Adipocyte (in vitro differentiated cells): ENCODE results near the gene MTMR12.
A peak's percentile ranks its signal among the peaks of the same experiment; 100 is the strongest.
"Not testable (repeated sequence)": the region's sequence is repeated elsewhere in the genome, so short reads cannot be mapped to it uniquely, and the experiment has no call there.

Experiments used
- DNase-seq: peaks from one replicate; pipeline ENCODE4 v3.0.0-alpha.2; 2015; ENCODE audit warnings: low read depth
- H3K27me3 ChIP-seq: replicated peaks from 2 replicates; pipeline ENCODE4 v1.7.0; 2013; ENCODE audit warnings: mild to moderate bottlenecking, low read length, moderate library complexity; ENCODE audit not compliant: control insufficient read depth, insufficient read depth
- H3K36me3 ChIP-seq: 2 replicates; pipeline ENCODE4 v1.7.0; 2013; ENCODE audit warnings: low read length, mild to moderate bottlenecking, moderate library complexity; ENCODE audit not compliant: control insufficient read depth, insufficient read depth, severe bottlenecking
- H3K4me1 ChIP-seq: 2 replicates; pipeline ENCODE4 v1.7.0; 2013; ENCODE audit warnings: mild to moderate bottlenecking, low read length, moderate library complexity; ENCODE audit not compliant: control insufficient read depth, insufficient read depth
- H3K4me3 ChIP-seq: 2 replicates; pipeline ENCODE4 v1.7.0; 2013; ENCODE audit warnings: mild to moderate bottlenecking, low read length, moderate library complexity
- H3K9ac ChIP-seq: 2 replicates; pipeline ENCODE4 v1.7.0; 2013; ENCODE audit warnings: mild to moderate bottlenecking, low read length, moderate library complexity
- H3K9me3 ChIP-seq: 2 replicates; pipeline ENCODE4 v1.7.0; 2013; ENCODE audit warnings: mild to moderate bottlenecking, low read length, moderate library complexity; ENCODE audit not compliant: control insufficient read depth

Gene MTMR12

GRCh38 chr5:32231929-32232328, 80.8 kb downstream of the MTMR12 start:
- peak overlapping the region; percentile 25 for H3K9ac ChIP-seq
- no peak for DNase-seq
- no peaks in the 10 kb centered on the region for H3K9me3 ChIP-seq
- H3K27me3 ChIP-seq = no peaks in the 10 kb centered on the region
- H3K36me3 ChIP-seq = peaks cover 42% of the 10 kb centered on the region
- no peak overlapping the region for H3K4me3 ChIP-seq
- peaks cover 27% of the 10 kb centered on the region for H3K4me1 ChIP-seq

- Histone ChIP-seq H3K4me3 (no peak overlapping the region), H3K36me3 (peaks cover 43% of the 10 kb centered on the region), H3K9ac (no peak overlapping the region), H3K4me1 (peaks cover 27% of the 10 kb centered on the region), H3K9me3 (no peaks in the 10 kb centered on the region), H3K27me3 (no peaks in the 10 kb centered on the region)
- DNase-seq = no peak
Measured at GRCh38 chr5:32231241-32231640, 81.5 kb downstream of the MTMR12 start.

- no peak for DNase-seq
- Histone ChIP-seq H3K27me3 (no peaks in the 10 kb centered on the region), H3K36me3 (peaks cover 38% of the 10 kb centered on the region), H3K4me1 (peaks cover 30% of the 10 kb centered on the region), H3K9ac (no peak overlapping the region), H3K9me3 (no peaks in the 10 kb centered on the region), H3K4me3 (no peak overlapping the region)
Measured at GRCh38 chr5:32230356-32231099, 82.2 kb downstream of the MTMR12 start.

GRCh38 chr5:32229586-32229985, 83.2 kb downstream of the MTMR12 start:
- H3K4me3 ChIP-seq = no peak overlapping the region
- H3K36me3 ChIP-seq = peaks cover 29% of the 10 kb centered on the region
- DNase-seq = no peak
- peaks cover 37% of the 10 kb centered on the region for H3K4me1 ChIP-seq
- no peak overlapping the region for H3K9ac ChIP-seq
- no peaks in the 10 kb centered on the region for H3K27me3 ChIP-seq
- no peaks in the 10 kb centered on the region for H3K9me3 ChIP-seq

GRCh38 chr5:32228816-32229215, 83.9 kb downstream of the MTMR12 start:
- peaks cover 36% of the 10 kb centered on the region for H3K4me1 ChIP-seq
- H3K4me3 ChIP-seq = no peak overlapping the region
- H3K9ac ChIP-seq = no peak overlapping the region
- H3K9me3 ChIP-seq = no peaks in the 10 kb centered on the region
- no peak for DNase-seq
- no peaks in the 10 kb centered on the region for H3K27me3 ChIP-seq
- H3K36me3 ChIP-seq = peaks cover 25% of the 10 kb centered on the region

GRCh38 chr5:32225445-32225844, 87.3 kb downstream of the MTMR12 start:
- Histone ChIP-seq H3K4me1 (peaks cover 18% of the 10 kb centered on the region), H3K9ac (peak overlapping the region; percentile 21), H3K4me3 (no peak overlapping the region), H3K9me3 (no peaks in the 10 kb centered on the region), H3K27me3 (no peaks in the 10 kb centered on the region), H3K36me3 (peaks cover 24% of the 10 kb centered on the region)
- DNase-seq = peak; percentile 70

- H3K4me3 ChIP-seq = no peak overlapping the region
Measured at GRCh38 chr5:32223972-32224609, 88.6 kb downstream of the MTMR12 start.

GRCh38 chr5:32222723-32223470, 89.8 kb downstream of the MTMR12 start:
- Histone ChIP-seq H3K4me3 (no peak overlapping the region), H3K27me3 (no peaks in the 10 kb centered on the region), H3K36me3 (peaks cover 5% of the 10 kb centered on the region), H3K4me1 (peaks cover 20% of the 10 kb centered on the region), H3K9me3 (no peaks in the 10 kb centered on the region), H3K9ac (no peak overlapping the region)
- DNase-seq = no peak

More at GRCh38 chr5:32223972-32224609, 88.6 kb downstream of the MTMR12 start:
- Histone ChIP-seq H3K9ac (peak overlapping the region; percentile 41), H3K4me1 (peaks cover 18% of the 10 kb centered on the region), H3K36me3 (peaks cover 10% of the 10 kb centered on the region), H3K27me3 (no peaks in the 10 kb centered on the region), H3K9me3 (no peaks in the 10 kb centered on the region)
- peak; percentile 77 for DNase-seq

GRCh38 chr5:32217886-32218396, 94.8 kb downstream of the MTMR12 start:
- Histone ChIP-seq H3K9ac (no peak overlapping the region), H3K4me1 (peaks cover 5% of the 10 kb centered on the region), H3K36me3 (no peaks in the 10 kb centered on the region), H3K27me3 (no peaks in the 10 kb centered on the region), H3K9me3 (no peaks in the 10 kb centered on the region), H3K4me3 (no peak overlapping the region)
- peak; percentile 41 for DNase-seq

- DNase-seq, H3K36me3 ChIP-seq: not testable (repeated sequence)
Measured at GRCh38 chr5:32214344-32214743, 98.4 kb downstream of the MTMR12 start.

GRCh38 chr5:32210151-32210550, 102.6 kb downstream of the MTMR12 start:
- no peak overlapping the region for H3K9ac ChIP-seq

More at GRCh38 chr5:32214344-32214743, 98.4 kb downstream of the MTMR12 start:
- H3K4me1 ChIP-seq, H3K9ac ChIP-seq, H3K4me3 ChIP-seq, H3K27me3 ChIP-seq, H3K9me3 ChIP-seq: not testable (repeated sequence)

More at GRCh38 chr5:32210151-32210550, 102.6 kb downstream of the MTMR12 start:
- Histone ChIP-seq H3K4me1 (no peaks in the 10 kb centered on the region), H3K36me3 (no peaks in the 10 kb centered on the region), H3K27me3 (no peaks in the 10 kb centered on the region), H3K4me3 (no peak overlapping the region), H3K9me3 (no peaks in the 10 kb centered on the region)
- DNase-seq = no peak
